BLaER1 treated with 17β-estradiol and CSF1 and Interleukin-3, amounts not matched to agents 10 nM and 100 nM (cell line): Measurements from ENCODE around the gene PPM1B.

ENCODE experiments used
- H3K27ac ChIP-seq, 11 experiments: shearing (Covaris generic); formaldehyde crosslinking; 2 replicates each; pipeline ENCODE4 v1.8.1; 2022
- H3K27me3 ChIP-seq, 11 experiments: shearing (Covaris generic); formaldehyde crosslinking; 2 replicates each; pipeline ENCODE4 v1.8.1; 2022
- H3K36me3 ChIP-seq, 11 experiments: shearing (Covaris generic); formaldehyde crosslinking; 2 replicates each; pipeline ENCODE4 v1.8.1; 2022
- H3K4me1 ChIP-seq, 10 experiments: shearing (Covaris generic); formaldehyde crosslinking; 2 replicates each; pipeline ENCODE4 v1.8.1; 2022
- H3K4me2 ChIP-seq, 11 experiments: shearing (Covaris generic); formaldehyde crosslinking; 2 replicates each; pipeline ENCODE4 v1.8.1; 2022
- H3K4me3 ChIP-seq, 10 experiments: shearing (Covaris generic); formaldehyde crosslinking; 2 replicates each; pipeline ENCODE4 v1.8.1; 2022
- H3K9ac ChIP-seq, 11 experiments: shearing (Covaris generic); formaldehyde crosslinking; 2 replicates each; pipeline ENCODE4 v1.8.1; 2022
- H3K9me3 ChIP-seq, 11 experiments: shearing (Covaris generic); formaldehyde crosslinking; replicated peaks in 1 of 11; 2 replicates each; pipeline ENCODE4 v1.8.1; 2022
- H4K20me1 ChIP-seq, 11 experiments: shearing (Covaris generic); formaldehyde crosslinking; 2 replicates each; pipeline ENCODE4 v1.8.1; 2022
- Cebpa-rat ChIP-seq, 11 experiments: shearing (Covaris generic); IDR thresholded peaks; 2 replicates each; pipeline ENCODE4 v1.8.1; 2022

PPM1B gene

GRCh38 chr2:44211183-44211582, 42.5 kb downstream of the PPM1B start:
- H3K4me2 ChIP-seq = no peak overlapping the region
- H3K4me3 ChIP-seq = no peak overlapping the region
- H3K36me3 ChIP-seq = peaks cover 44 to 96% (median 79%) of the 10 kb centered on the region in 11 experiments

DNA sequence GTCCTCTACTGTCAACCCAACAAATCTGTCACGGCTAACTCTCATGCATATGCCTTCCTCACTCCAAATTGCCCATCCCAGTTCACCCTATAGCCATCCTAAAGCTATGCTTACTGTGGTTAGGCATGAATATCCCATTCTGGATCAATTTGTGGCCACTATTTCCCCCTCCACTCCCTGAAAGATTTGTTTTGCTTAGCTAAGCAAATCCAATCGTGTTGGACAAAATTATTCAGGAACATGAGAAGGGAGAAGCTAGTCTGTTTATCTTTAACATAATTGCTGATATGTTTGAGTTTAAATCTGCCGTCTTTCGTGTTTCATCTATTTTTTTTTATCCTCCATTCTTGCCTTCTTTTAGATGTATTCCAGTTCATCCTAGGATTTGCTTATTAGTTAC, 43.6 kb downstream of the PPM1B start:
- no peak for TF ChIP-seq Cebpa-rat (IDR thresholded peaks at IDR 0.05)
- Histone ChIP-seq H3K4me3 (no peak overlapping the region), H3K4me1 (peaks cover 0 to 15% (median 0%) of the 10 kb centered on the region in 10 experiments; a peak in 4 of 20 replicates), H3K27me3 (no peaks in the 10 kb centered on the region), H3K9ac (no peak overlapping the region), H3K27ac (no peak overlapping the region), H4K20me1 (peaks cover 0 to 81% (median 20%) of the 10 kb centered on the region in 11 experiments; a peak in 13 of 22 replicates), H3K9me3 (peaks cover 0 to 12% (median 0%) of the 10 kb centered on the region in 11 experiments; a peak in 1 of 22 replicates), H3K36me3 (peaks cover 36 to 95% (median 75%) of the 10 kb centered on the region in 11 experiments), H3K4me2 (no peak overlapping the region)

More at GRCh38 chr2:44211183-44211582, 42.5 kb downstream of the PPM1B start:
- H4K20me1 ChIP-seq = peaks cover 2 to 89% (median 25%) of the 10 kb centered on the region in 11 experiments; a peak in 15 of 22 replicates
- no peak for TF ChIP-seq Cebpa-rat (IDR thresholded peaks at IDR 0.05)
- no peak overlapping the region for H3K27ac ChIP-seq
- H3K27me3 ChIP-seq = no peaks in the 10 kb centered on the region
- H3K4me1 ChIP-seq = peaks cover 0 to 15% (median 0%) of the 10 kb centered on the region in 10 experiments; a peak in 4 of 20 replicates
- peaks cover 0 to 12% (median 0%) of the 10 kb centered on the region in 11 experiments; a peak in 1 of 22 replicates for H3K9me3 ChIP-seq
- no peak overlapping the region for H3K9ac ChIP-seq

- no peak overlapping the region for H3K4me3 ChIP-seq
- peaks cover 0 to 15% (median 0%) of the 10 kb centered on the region in 10 experiments; a peak in 4 of 20 replicates for H3K4me1 ChIP-seq
- H3K4me2 ChIP-seq = no peak overlapping the region
- no peak overlapping the region for H3K9ac ChIP-seq
- H3K27ac ChIP-seq = no peak overlapping the region
- no peaks in the 10 kb centered on the region for H3K9me3 ChIP-seq
- H3K27me3 ChIP-seq = no peaks in the 10 kb centered on the region
- H4K20me1 ChIP-seq = peaks cover 0 to 66% (median 7%) of the 10 kb centered on the region in 11 experiments; a peak in 9 of 22 replicates
- H3K36me3 ChIP-seq = peaks cover 45 to 98% (median 74%) of the 10 kb centered on the region in 11 experiments
- TF ChIP-seq Cebpa-rat (IDR thresholded peaks at IDR 0.05) = no peak
Measured at GRCh38 chr2:44215827-44216226, 47.2 kb downstream of the PPM1B start.

GRCh38 chr2:44218771-44219170, 50.1 kb downstream of the PPM1B start:
- peaks cover 49 to 96% (median 74%) of the 10 kb centered on the region in 11 experiments for H3K36me3 ChIP-seq
- H3K9ac ChIP-seq = no peak overlapping the region
- TF ChIP-seq Cebpa-rat (IDR thresholded peaks at IDR 0.05) = no peak
- no peaks in the 10 kb centered on the region for H3K27me3 ChIP-seq
- no peak overlapping the region for H3K27ac ChIP-seq
- peaks cover 0 to 8% (median 0%) of the 10 kb centered on the region in 10 experiments; a peak in 4 of 20 replicates for H3K4me1 ChIP-seq
- H3K9me3 ChIP-seq = no peaks in the 10 kb centered on the region
- no peak overlapping the region for H3K4me3 ChIP-seq
- H3K4me2 ChIP-seq = no peak overlapping the region
- peaks cover 0 to 47% (median 3%) of the 10 kb centered on the region in 11 experiments; a peak in 7 of 22 replicates for H4K20me1 ChIP-seq

- H3K4me3 ChIP-seq = no peak overlapping the region
- H3K36me3 ChIP-seq = peaks cover 34 to 78% (median 49%) of the 10 kb centered on the region in 11 experiments
- H3K27ac ChIP-seq = no peak overlapping the region
- no peak overlapping the region for H3K4me2 ChIP-seq
- no peak for TF ChIP-seq Cebpa-rat (IDR thresholded peaks at IDR 0.05)
- no peaks in the 10 kb centered on the region for H3K9me3 ChIP-seq
- H3K4me1 ChIP-seq = no peaks in the 10 kb centered on the region
- no peak overlapping the region for H3K9ac ChIP-seq
- H3K27me3 ChIP-seq = no peaks in the 10 kb centered on the region
- peaks cover 0 to 27% (median 6%) of the 10 kb centered on the region in 11 experiments; a peak in 9 of 22 replicates for H4K20me1 ChIP-seq
Measured at GRCh38 chr2:44226753-44227152, 58.1 kb downstream of the PPM1B start.

DNA sequence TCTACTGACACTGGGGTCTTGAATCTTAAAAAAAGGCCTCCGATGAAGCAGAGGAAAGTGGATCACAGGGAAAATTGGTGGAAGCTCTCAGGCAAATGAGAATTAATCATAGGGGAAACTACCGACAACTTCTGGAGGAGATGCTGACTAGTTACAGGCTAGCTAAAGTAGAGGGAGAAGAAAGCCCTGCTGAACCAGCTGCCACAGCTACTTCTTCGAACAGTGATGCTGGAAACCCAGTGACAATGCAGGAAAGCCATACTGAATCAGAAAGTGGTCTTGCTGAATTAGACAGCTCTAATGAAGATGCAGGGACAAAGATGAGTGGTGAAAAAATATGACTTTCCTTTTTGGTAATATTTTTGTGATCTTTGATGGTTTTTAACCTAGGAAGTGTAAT, 61.7 kb downstream of the PPM1B start:
- no peaks in the 10 kb centered on the region for H3K4me1 ChIP-seq
- H4K20me1 ChIP-seq = peaks cover 0 to 23% (median 6%) of the 10 kb centered on the region in 11 experiments; a peak in 8 of 22 replicates
- H3K9me3 ChIP-seq = no peaks in the 10 kb centered on the region
- peaks cover 20 to 66% (median 39%) of the 10 kb centered on the region in 11 experiments for H3K36me3 ChIP-seq
- no peak overlapping the region for H3K9ac ChIP-seq
- no peaks in the 10 kb centered on the region for H3K27me3 ChIP-seq
- H3K4me2 ChIP-seq = no peak overlapping the region
- TF ChIP-seq Cebpa-rat (IDR thresholded peaks at IDR 0.05) = no peak
- H3K4me3 ChIP-seq = no peak overlapping the region
- no peak overlapping the region for H3K27ac ChIP-seq

DNA sequence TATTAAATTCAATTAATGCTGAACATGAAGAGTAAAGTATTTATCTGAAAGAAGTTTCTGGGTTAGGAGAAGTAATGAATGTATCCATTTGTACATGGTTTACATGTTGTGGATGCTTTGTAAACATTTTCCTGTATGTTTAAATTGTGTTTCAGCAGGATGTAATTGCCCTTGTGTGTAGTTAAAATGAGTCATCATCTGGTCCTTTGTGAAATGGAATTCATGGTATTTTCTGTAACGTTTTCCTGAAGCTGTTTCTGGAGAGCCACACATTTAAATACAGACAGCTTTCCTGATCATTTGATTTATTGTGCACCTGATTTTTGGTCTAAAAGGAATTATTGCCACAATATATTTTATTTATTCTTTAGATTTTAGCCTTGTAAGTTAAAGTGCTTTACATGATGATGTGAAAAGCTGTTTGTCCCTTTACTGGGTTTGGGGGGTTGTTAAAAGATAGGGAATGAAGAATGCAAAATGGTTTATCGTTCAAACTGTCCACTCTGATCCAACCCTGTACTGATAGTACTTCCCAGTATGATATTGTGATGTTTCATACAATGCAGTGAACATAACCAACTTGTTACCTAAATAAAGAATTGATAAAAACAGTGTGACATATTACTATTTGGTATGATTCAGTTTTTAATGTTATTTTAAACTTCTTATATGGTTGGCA, 64.9 kb downstream of the PPM1B start:
- Histone ChIP-seq H3K27me3 (no peaks in the 10 kb centered on the region), H3K27ac (no peak overlapping the region), H3K4me1 (peaks cover 0 to 14% (median 12%) of the 10 kb centered on the region in 10 experiments; a peak in 17 of 20 replicates), H3K9ac (no peak overlapping the region), H3K36me3 (peaks cover 6 to 35% (median 14%) of the 10 kb centered on the region in 11 experiments; a peak in 15 of 22 replicates), H3K4me2 (no peak overlapping the region), H3K9me3 (no peaks in the 10 kb centered on the region), H3K4me3 (no peak overlapping the region), H4K20me1 (peaks cover 0 to 13% (median 0%) of the 10 kb centered on the region in 11 experiments; a peak in 3 of 22 replicates)
- TF ChIP-seq Cebpa-rat (IDR thresholded peaks at IDR 0.05) = no peak

DNA sequence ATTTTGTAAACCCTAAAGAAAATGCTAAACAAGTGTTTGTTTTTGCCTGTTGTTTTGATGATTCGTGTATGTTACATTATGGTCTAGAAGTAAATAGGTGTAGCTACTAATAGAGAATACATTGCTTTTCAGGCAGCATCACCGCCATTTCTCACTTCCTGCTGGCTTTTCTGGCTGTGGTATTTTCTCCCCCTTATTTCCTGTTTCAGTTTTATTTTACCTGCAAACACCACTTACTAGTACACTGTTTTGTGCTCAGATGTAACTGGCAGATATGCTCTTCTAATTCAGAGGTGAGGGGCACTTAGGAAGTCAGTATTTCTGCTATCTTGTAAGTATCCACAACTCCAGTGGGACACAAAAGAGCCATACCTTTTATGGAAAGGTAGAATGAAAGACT, 68.5 kb downstream of the PPM1B start:
- Histone ChIP-seq H3K27me3 (no peaks in the 10 kb centered on the region), H3K9me3 (no peaks in the 10 kb centered on the region), H3K4me2 (peak overlapping the region in 7 of 11 experiments; percentile 10 to 57 (median 27); a peak in 8 of 22 replicates), H3K9ac (no peak overlapping the region), H3K27ac (no peak overlapping the region), H3K4me1 (peaks cover 0 to 14% (median 12%) of the 10 kb centered on the region in 10 experiments; a peak in 17 of 20 replicates), H4K20me1 (no peaks in the 10 kb centered on the region; a peak in 1 of 22 replicates), H3K4me3 (no peak overlapping the region), H3K36me3 (peaks cover 0 to 16% (median 6%) of the 10 kb centered on the region in 11 experiments; a peak in 8 of 22 replicates)
- TF ChIP-seq Cebpa-rat (IDR thresholded peaks at IDR 0.05) = no peak

GRCh38 chr2:44242904-44243303, 74.2 kb downstream of the PPM1B start:
- Histone ChIP-seq H3K4me2 (no peak overlapping the region), H3K27me3 (no peaks in the 10 kb centered on the region), H3K36me3 (no peaks in the 10 kb centered on the region), H3K27ac (no peak overlapping the region), H3K4me1 (peaks cover 3 to 15% (median 6%) of the 10 kb centered on the region in 10 experiments; a peak in 12 of 20 replicates), H3K4me3 (no peak overlapping the region), H3K9me3 (no peaks in the 10 kb centered on the region), H3K9ac (no peak overlapping the region), H4K20me1 (no peaks in the 10 kb centered on the region)
- TF ChIP-seq Cebpa-rat (IDR thresholded peaks at IDR 0.05) = no peak
